Caki2 (cell line): ENCODE data around the gene PPP1R12A. TPM values are rescaled to one million over a fixed set of nuclear protein-coding genes. Genes with fewer than 3 reads are reported as not detected.
"Not testable (repeated sequence)": the region's sequence is repeated elsewhere in the genome, so short reads cannot be mapped to it uniquely, and the experiment has no call there.

ENCODE experiments used
- DNase-seq: peaks from one replicate; pipeline ENCODE4 v3.0.0-alpha.2; 2015; ENCODE audit warnings: low read depth
- in situ Hi-C: cut with HindIII; loops from 2 replicates; pipeline ENCODE4 v1.10.0; 2016; ENCODE audit warnings: low sequenced_read_pairs, low pct_unique_long_range_greater_than_20kb, mixed read lengths
- total RNA-seq: library from RNA; depleted of rRNA; stranded (reverse); fragments of >200 nt; shearing (Covaris generic); gene quantifications from 2 replicates; pipeline ENCODE4 v1.2.3, GENCODE V29; 2014; ENCODE audit warnings: low replicate concordance

PPP1R12A gene
- total RNA-seq, 1 experiment from 2014 or later: 67.8 TPM

DNA sequence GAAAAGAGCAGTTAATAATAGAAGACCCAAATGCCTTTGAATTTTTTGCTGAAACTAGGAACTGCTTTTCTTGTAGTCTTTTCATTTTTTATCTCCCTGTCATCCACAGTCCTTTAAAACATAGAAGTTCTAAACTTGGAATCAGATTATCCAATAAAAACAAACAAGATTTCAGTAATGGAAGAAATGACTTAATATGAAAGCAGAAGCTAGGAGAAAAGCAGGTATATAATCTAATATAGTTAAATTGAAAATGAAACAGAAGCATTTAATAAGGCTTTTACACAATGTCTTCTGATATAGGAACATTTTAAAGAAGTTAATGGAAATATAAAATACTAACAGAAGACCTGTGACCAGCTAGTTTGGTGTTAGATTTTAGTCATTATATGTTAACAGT lies 26.5 kb downstream of the PPP1R12A start:
- in situ Hi-C loops: no loop called here

DNA sequence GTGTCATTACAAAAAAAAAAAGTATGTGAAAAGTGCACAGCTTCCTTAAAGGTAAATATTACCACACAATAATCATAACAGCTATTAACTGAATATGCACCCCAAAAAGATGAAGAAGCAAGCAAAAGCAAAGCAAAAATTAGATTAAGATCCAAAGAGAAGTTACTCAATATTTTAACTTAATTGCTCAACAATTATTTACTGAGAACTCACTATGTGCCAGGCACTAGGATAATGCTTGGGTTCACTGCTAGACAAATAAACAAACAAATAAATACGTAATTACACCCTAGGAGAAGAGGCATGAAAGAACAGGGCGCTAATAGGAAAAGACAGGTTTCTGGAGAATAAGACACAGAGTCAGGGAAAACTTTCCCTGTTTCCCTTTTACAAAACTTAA lies 33.4 kb downstream of the PPP1R12A start:
- in situ Hi-C loops: no loop called here
- no peak for DNase-seq

More for the DNA sequence above, 26.5 kb downstream of the PPP1R12A start:
- no peak for DNase-seq

DNA sequence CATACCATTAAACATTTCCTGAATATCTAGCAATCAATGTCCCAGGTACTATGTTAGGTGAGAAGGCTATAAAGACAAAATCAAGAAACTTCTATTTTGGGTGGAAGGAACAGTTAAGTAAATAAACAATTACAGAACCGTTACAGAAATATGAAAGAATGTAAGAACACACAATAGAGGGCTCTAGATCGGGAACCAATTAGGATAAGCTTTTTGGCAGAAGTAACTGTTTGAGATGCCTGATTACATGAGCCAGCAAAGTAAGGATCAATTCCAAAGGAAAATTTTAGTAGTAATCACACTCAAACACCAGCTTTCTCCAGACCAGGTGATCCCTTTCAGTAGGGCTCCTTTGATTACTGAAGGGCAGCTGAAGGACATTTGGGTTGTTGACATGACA lies 33.9 kb downstream of the PPP1R12A start:
- DNase-seq: no peak
- in situ Hi-C loops: no loop called here

DNA sequence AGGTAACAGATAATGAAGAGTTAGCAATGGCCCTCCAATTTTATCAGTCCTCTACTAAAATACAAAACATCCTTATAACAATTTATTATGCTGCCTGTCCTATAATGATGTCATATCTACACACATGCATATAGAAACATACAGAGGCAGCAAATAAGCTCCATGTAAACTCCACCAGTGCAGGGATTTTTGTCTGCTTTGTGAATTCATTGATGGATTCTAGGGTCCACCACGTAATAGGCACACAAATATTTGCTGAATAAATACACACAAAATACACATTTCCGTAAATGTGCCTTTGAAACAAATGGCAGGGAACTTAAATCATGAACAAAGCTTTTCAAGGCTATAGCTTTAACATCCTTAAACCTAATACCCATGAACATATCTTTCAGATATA lies 34.7 kb downstream of the PPP1R12A start:
- in situ Hi-C loops: no loop called here
- no peak for DNase-seq

DNA sequence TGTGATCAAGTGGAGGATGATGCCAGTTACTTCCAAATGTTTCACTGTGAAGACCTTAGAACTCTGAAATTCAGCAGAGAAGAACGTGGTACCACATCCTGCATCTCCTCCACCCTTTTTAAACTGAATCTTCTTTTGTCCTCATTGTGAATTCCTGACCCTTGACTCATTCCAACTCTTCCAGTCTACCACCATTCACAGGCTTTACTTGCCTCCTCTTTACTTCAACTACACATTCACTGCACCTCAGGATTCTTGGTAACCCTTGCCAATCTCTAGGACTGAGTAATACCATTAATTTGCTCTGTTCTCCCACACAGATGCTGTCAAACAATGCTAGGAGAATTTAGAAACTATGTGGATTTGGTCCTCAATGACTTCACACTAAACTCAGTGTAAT lies 37.3 kb downstream of the PPP1R12A start:
- peak; percentile 76 for DNase-seq
- in situ Hi-C loops: no loop called here

DNA sequence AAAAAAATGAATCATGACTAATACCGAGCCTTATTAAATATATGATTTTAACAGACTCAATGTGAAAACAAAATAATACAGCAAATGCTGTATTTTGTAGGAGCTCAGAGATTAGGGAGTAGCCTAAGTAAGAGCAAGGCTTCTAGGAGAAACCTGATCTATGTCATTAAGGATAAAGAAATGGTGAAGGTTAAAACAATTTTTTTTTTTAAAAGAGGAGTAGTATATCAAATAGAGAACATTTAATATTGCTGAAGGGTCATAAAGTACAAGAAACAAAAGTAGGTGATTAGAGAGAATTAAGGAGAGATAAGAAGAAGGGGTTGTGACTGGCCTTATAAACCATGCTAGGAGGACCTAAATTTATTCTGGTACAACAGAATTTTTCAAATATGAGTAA lies 39.1 kb downstream of the PPP1R12A start:
- in situ Hi-C loops: no loop called here
- DNase-seq: no peak

DNA sequence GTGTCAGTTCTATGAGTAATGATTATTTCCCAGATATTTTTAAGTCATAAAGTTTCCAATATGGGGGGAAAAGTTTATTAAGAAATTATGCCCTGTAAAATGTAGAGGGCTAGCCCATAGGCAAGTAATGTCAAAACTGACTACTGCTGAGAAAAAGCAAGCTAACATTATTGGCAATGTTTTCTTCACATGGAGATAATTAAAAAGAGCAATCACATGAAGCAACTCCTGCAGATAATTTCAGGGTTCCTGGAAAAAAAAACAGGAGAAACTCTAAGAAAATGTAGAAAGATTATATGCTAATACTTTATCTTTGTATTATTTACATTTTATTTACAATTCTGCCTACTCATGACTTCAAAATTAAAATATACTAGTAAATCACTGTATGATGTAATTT lies 39.8 kb downstream of the PPP1R12A start:
- DNase-seq: no peak
- in situ Hi-C loops: no loop called here

DNA sequence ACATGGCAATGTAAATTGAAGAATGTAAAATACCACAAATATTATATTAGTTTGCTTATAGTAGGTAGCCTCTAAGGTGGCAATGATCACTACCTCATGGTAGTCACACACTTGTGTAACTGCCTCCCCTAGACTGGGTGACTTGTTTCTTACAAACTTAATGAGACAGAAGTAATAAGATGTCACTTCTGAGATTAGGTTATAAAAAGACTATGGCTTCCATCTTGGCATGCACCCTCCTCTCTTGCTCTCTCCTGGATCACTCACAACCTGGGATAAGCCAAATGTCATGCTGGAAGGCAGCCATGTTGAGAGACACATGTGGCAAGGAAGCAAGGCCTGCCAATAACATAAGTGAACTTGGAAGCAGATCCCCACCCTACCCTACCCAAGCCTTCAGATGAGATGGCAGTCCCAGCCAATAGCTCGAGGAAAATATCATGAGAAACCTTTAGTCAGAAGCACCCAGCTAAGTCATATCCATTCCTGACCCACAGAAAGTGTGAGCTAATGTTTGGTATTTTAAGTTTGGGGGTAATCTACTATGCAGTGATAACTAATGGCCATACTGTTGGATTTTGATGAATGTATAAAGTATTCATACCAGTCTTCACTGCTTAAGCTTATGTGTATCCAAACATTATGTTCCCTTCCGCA lies 43.3 kb downstream of the PPP1R12A start:
- in situ Hi-C loops: no loop called here
- no peak for DNase-seq

DNA sequence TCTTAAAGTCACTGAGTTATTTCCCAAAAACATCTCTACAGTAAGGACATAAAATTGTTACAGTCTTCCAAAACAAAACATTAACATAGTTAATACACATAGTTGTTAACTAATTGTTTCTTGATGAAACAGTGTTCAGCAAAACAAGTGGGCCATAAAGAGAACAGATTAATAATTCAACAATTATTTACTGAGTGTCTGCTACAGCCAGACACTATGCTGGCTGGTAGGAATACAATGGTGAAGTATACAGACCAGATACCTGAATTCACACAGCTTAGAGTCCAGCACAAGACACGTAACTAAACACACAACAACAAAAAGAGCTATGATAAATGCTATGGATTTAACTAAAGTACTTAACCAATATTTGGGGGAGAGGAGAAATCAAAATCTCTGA lies 47.0 kb downstream of the PPP1R12A start:
- in situ Hi-C loops: no loop called here
- no peak for DNase-seq

DNA sequence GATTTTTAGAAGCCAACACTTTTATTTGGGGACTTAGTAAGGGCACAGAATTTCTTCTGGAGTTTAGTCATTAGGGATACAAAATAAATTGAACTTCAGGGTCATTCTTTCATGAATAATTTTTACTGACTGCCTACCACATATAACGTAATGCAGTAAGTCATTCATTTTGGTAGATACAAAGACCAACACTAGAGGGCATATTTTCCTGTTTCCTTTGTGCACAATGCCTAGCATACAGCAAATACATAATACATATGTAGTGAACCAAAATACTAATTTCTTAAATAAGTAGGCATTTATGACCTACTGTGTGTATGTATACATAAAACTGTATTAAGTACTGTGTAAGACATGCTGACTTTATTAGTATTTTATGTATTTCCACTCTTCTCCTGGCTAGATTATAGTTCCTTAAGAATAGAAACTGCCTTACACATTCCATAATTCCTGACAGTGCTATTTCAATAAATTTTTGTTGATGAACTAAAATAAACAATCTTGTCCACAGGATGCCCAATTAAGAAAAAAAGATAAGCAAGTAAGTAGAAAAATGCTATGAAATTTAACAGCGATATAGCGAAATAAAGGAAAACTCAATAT lies 47.9 kb downstream of the PPP1R12A start:
- DNase-seq: peak; percentile 56
- in situ Hi-C loops: no loop called here

DNA sequence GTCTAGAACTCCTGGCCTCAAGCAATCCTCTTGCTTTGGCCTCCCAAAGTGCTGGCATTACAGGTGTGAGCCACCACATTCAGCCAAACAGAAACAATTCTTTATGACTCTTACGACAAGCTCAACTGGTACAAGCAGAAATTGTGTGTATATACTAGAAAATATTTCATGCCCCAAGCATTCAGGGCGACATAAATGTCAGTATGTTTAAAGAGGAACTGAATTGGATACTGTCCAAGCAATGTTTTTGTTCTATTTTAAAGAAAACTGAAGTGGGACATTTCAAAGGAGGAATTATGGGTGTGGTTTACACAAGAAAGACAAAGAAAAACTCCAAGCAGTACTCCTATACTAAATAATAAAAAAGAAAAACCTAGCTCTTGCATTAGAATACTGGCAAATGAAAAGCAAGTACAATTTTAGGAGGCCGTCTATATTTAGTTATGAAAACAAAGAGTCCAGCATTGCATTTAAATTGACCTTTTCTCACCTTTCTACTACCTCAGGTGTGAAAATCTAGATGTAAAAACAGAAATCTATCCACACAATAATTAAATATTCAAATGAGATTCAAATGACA lies 48.9 kb downstream of the PPP1R12A start:
- in situ Hi-C loops: no loop called here
- no peak for DNase-seq

DNA sequence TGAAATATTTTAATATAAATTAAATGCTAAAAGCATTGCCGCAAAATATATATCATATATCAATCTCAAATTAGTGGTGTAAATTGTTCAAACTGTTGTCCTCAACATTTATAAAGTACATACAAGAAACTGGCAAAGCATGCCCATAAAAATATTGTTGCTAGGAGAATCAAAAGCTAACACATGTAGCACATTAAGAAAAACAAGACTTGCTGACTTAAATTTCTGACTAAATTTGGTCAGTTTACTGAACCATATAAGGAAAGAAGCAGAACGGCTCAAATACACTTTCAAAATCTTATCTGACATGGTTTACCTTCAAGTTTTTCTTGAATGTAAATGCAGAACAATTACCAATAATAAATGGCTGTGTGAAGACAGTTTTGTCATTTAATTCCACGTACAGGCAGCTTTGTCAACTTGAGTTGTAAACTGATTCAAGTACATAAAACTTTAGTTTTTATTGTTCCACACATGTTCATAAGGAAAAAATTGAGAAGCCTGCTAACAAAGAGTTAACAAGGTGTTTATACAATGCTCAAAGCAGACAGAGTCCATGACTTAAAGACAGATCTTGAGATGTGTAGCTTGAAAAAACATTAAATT lies 50.4 kb downstream of the PPP1R12A start:
- no peak for DNase-seq
- in situ Hi-C loops: no loop called here

DNA sequence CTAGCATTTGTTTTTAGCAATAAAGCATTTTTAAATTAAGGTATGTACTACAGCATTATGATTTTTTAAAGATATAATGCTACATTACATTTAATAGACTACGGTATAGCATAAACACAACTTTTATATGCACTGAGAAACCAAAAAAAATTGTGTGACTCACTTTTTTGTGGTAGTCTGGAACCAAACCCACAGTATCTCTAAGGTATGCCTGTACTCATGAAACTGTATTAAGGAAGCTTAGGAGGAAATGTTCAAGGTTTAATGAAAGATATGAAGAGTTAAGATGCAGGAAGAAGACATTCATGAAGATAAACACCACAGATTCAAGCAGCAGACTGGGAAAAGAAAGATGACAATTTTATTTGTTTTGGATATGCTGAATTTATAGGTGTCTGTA lies 51.7 kb downstream of the PPP1R12A start:
- in situ Hi-C loops: no loop called here

DNA sequence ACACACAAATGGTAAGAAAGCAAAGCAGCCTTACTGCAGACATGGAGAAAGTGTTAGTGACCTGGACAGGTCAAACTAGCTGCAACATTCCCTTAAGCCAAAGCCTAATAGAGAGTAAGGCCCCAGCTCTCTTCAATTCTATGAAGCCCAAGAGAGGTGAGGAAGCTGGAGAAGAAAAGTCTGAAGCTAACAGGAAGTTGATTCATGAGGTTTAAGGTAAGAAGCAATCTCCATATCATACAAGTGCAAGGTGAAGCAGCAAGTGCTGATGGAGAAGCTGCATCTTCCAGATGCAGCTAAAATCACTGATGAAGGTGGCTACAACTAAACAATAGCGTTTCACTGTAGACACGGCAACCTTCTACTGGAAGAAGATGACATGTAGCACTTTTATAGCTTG lies 53.5 kb downstream of the PPP1R12A start:
- in situ Hi-C loops: no loop called here
- no peak for DNase-seq

More for the DNA sequence above, 51.7 kb downstream of the PPP1R12A start:
- no peak for DNase-seq

DNA sequence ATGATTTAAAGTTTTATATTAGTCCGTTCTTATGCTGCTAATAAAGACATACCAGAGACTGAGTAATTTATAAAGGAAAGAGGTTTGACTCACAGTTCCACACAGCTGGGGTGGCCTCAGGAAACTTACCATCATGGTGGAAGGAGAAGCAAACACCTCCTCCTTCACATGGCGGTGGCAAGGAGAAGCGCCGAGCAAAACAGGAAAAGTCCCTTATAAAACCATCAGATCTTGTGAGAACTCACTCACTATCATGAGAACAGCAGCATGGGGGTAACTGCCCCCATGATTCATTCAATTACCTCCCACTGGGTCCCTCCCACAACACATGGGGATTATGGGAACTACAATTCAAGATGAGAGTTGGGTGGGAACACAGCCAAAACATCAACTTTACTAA lies 56.4 kb downstream of the PPP1R12A start:
- in situ Hi-C loops: not testable (repeated sequence)

DNA sequence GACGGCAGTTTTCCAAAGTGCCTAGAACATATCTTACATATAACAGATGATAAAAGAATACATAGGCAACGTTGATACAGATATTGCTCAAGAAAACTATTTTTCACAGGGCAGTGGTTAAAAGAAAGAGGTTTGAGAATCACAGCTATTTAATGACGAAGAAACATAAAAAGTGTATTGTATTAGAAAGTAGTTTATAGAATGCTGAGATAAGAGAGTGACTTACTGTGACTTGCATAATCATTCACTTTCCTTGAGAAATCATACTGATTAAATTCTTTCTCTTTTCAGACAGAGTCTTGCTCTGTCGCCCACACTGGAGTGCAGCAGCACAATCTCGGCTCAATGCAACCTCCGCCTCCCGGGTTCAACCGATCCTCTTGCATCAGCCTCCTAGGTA lies 57.7 kb downstream of the PPP1R12A start:
- DNase-seq: no peak
- in situ Hi-C loops: no loop called here

More for the DNA sequence above, 56.4 kb downstream of the PPP1R12A start:
- DNase-seq: not testable (repeated sequence)

DNA sequence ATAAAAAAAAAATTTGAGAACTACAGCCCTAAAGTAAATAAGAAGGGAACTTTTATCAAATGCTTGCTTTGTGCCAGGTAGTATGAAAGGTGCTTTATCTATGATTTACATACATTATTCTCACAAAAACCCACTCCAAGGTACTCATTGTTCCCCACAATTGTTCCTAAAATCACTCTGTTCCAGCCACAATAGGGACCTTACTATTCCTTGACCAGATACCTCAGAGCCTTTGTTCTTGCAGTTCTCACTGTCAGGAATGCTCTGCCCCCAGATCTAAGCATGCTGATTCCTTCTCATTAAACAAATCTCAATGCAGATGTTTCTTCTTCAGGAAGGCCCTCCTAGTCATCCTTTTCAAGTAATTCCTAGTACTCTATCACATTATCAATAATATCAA lies 60.2 kb downstream of the PPP1R12A start:
- DNase-seq: no peak
- in situ Hi-C loops: no loop called here

DNA sequence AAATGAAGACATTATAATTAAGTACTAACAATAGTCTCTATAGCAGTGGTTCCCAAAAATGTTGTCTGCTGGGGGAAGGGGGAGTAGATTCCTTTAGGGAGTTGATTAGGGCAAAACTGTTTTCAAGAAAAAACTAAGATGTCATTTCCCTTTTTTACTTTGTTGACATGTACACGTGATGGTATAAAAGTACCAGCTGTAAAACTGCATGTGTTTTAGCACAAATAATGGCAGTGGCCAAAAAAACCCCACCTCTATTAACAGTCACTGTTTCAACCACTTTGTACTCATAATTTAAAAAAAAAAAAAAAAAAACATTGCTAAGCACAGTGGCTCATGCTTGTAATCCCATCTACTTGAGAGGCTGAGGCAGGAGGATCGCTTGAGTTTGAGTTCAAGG lies 61.7 kb downstream of the PPP1R12A start:
- no peak for DNase-seq
- in situ Hi-C loops: no loop called here

DNA sequence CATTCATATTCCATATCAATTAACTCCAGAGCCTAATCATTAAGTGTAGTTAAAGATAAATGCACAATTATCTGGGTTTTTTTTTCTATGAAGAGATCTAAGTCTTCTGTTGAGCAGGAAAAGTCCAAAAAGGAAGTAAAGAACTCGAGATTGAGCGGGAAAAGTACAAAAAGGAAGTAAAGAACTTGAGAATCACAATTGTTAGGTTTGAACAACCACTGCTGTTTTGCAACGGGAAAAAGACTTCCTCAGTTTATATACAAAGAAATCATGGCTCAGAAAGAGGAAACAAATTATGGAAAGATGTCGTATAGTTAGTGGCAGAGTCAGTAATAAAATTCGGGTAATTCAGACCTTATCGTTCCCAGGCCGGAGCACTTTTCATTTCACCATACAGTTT lies 63.3 kb downstream of the PPP1R12A start:
- in situ Hi-C loops: no loop called here
- DNase-seq: no peak
